NCI-H1417 treated with DMSO at 0.1 percent for 48 hours (cell line): Measurements from ENCODE around the gene PDCD1.
"Not testable (repeated sequence)": the region's sequence is repeated elsewhere in the genome, so short reads cannot be mapped to it uniquely, and the experiment has no call there.

Experiments
- DNase-seq: peaks from one replicate; lab custom pipeline; 2025; lab: John Stamatoyannopoulos, UW

PDCD1 gene

DNA sequence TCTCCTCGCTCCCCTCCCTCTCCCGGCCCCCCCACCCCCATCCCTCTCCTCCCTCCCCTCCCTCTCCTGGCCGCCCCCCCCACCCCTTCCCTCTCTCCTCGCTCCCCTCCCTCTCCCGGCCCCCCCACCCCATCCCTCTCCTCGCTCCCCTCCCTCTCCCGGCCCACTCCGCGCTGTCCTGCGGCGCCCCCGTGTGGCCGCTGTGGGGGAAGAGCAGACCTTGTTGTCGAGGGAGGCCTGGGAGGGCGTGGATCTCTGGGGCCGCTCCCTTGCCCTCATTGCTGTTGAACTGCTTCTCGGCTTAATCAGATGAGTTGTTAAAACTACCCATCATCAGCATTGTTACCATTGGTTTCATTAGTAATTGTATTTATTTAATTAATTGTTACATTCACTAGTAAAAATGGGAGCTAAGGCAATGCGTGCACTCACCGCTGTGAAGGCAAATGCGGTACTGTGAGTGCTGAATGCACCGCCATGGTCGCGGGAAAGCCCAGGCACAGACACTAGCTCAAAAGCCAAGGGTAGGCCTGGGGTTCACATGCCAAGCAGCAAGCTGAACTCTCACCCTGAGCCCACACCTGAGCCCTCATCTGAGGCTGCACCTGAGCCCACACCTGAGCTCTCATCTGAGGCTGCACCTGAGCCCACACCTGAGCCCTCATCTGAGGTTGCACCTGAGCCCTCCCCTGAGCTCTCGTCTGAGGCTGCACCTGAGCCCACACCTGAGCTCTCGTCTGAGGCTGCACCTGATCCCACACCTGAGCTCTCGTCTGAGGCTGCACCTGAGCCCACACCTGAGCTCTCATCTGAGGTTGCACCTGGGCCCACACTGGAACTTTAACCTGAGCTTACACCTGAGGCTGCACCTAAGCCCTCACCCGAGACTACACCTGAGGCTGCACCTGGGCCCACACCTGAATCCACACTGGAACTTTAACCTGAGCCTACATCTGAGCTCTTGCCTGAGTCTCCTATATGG, 19.6 kb upstream of the PDCD1 start:
- peak; percentile 7 for DNase-seq

GRCh38 chr2:241877197-241877685, 18.5 kb upstream of the PDCD1 start:
- no peak for DNase-seq

DNA sequence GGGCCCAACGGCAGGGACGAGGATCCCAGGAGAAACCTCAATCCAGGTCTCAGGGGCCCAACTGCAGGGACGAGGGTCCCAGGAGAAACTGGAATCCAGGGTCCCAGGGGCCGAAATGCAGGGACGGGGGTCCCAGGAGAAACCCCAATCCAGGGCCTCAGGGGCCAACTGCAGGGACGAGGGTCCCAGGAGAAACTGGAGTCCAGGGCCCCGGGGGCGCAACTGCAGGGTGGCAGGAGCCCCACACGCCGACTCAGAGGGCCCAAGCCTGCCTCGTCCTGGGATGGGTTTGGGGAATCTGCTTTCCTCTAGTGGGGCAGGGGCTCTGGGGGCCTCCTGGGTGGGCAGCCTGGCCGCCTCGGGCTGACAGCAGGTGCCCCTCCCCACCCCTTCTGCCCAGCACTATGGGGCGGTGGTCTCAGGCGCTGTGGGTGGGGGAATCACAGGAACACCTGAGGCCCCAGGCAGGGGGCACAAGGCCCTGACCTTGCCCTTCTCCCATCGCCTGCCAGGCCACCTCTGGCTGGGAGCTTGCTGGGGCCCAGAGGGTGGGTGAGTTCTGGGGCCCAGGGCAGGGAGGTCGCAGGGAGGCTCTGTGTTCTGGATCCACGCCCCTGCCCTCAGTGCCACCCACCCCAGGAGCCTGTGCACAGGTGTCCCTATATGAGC, 18.0 kb upstream of the PDCD1 start:
- DNase-seq: no peak

- not testable (repeated sequence) for DNase-seq
Measured at GRCh38 chr2:241875754-241876527, 17.2 kb upstream of the PDCD1 start.

DNA sequence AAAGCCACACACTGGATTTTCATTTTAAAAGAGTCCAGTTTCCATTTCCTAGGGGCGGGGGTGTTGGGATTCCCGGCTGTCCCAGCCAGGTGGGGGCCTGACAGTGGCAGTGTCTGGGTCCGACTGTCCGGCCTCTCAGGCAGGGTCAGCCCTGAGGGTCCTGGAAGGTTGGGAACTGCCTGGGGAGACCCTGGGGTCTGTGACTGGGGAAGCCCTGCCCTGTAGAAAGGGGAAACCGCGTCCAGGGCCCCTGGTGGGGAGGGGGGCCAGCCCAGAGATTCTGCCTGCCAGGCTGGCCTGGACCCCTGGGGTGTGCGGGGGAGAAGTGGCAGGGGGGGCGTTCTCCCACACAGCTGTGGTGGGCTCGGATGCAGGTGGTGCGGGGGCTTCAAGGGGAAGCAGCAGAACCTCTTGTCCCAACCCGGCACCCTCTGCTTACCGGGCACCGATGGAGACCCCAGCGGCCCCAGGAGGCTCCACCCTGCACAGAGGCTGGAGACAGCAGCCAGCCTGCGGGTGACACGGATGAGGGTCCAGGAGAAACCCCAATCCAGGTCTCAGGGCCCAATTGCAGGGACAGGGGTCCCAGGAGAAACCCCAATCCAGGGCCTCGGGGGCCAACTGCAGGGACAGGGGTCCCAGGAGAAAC, 15.7 kb upstream of the PDCD1 start:
- no peak for DNase-seq

DNA sequence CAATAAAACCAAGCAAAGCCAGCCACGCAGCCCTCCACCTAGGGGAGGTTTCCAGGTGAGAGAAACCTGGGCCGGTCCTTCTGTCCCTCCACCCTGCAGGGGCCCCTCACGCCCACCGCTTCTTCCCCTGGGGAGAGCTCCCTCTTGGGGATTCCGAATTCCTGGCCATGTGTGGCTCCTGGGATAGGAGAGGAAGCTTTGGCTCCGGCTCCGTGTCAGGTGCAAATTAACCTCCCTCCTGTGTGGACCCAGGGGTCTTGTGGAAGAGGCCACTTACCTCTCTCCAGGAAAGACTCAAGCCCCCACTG, 15.1 kb upstream of the PDCD1 start:
- DNase-seq: no peak

DNA sequence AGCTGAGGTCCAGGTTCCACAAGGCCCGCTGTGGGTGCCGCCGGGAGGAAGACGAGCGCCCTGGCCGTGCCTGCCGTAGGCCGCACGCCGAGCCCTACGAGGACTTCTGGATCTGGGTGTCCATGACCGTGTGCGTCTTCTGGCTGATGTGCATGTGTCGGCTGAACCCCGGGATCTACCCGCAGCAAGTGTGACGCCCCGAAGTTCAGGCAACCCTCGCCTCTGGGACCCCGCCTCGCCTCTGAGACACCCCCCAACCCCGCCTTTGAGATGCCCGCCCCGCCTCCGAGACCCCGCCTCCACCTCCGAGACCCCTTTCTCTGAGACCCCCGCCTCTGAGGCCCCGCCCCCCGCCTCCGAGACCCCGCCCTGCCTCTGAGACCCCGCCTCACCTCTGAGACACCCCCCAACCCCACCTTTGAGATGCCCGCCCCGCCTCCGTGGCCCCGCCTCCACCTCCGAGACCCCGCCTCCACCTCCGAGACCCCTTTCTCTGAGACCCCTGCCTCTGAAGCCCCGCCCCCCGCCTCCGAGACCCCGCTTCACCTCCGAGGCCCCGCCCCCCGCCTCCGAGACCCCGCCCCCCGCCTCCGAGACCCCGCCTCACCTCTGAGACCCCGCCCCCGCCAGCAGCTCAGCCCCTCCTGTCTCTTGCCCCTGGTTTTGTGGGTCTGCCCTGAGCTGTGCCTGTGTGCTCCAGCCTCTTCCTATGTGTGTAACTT, 14.5 kb upstream of the PDCD1 start:
- DNase-seq: no peak

DNA sequence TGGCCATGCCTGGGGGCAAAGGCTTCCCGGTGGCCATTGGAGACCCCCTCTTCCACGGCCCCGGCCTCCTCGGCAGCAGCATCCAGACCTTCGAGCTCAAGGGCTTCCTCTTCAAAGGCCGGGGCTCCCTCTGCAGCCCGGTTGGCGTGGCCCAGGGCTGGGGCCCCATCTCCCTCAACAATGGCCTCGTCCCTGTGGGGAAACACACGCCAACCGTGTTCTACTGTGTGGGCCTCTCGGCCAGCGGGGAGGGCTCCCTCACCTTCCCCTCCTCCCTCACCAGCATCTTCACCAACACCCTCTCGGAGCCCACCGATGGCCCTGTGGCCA, 13.6 kb upstream of the PDCD1 start:
- DNase-seq: no peak

DNA sequence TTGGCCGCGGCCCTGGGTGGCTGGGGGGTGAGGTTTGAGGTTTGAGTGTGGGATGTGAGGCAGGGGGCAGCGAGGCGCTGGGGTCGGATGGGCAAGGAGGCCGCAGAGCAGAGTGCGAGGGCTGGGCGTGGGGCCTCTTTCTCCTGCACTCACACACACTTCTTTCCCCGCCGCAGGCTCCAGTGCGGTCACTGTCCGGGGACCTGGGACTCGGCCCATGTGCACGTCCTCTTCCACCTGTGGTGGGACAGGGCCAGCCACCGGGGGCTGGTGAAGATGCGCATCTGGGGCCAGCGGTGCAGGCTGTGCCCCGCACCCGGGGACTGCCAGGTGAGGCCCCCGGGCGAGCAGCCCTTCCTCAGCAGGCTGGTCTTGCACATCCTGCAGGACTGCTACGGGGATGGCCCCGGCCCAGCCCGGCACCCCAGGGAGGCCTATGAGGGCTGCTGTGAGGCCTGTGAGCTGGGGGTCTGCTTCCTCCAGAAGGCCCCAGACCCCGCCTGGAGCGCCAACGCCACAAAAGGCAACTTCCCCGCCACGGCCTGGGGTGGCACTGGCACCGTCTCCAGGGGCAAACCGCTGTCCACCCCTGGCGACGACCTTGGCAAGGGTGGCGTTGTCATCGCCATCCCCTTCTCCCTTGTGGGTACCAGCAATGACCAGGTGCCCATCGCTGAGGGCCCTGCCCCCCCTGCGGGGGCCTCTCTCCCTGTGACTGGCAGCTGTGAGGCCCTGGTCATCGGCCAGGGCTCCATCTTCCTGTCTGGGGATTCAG, 13.0 kb upstream of the PDCD1 start:
- DNase-seq: no peak

GRCh38 chr2:241870611-241871537, 12.2 kb upstream of the PDCD1 start:
- DNase-seq: no peak

- no peak for DNase-seq
Measured at GRCh38 chr2:241870081-241870541, 11.4 kb upstream of the PDCD1 start.

DNA sequence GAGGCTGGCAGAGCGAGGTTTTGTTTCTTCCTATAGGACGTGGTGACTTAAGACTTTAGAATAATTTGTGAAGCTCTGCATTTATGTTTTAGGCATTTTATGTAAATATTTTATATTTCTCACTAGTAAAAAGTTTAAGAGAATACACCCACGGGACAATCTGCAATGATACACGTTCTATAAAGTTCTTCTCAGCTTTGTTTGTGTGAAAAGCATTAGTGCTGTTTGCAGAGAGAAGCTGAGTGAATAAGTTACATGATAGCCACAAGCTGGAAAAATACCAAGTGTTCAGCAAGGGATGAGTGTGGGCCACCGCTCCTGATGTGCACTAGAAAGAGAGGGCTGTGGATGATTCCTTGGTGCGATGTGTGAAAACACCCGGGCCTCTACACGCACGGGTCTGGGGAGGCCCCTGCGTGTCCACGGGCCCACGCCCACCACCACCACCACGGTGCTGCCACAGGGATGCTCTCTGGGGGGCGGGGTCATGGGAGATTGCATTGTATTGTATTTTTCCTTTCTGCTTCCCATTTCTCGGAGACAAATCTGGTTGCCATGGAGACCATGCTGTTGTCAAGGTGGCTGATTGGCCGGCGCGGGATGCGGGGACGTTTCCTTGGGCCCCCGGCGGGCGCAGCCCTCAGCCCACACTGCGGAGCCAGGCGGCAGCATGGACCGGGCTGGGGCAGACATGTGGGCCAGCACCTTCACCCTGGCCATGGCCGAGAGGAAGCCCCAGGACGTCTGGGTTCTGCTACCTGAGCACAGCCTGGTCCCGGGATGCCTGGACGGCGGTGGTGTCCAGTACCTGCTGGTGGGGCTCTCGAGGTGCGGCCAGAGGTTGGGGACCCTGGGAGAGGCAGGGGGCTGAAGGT, 10.6 kb upstream of the PDCD1 start, which contains the start of gene RTP5:
Gene RTP5, plus strand, starts transcription at position 643 of the 875 bp plus-strand sequence. Its CDS starts 28 bp downstream, at position 671.
- no peak for DNase-seq

- no peak for DNase-seq
Measured at GRCh38 chr2:241868661-241869081, 10.0 kb upstream of the PDCD1 start.

DNA sequence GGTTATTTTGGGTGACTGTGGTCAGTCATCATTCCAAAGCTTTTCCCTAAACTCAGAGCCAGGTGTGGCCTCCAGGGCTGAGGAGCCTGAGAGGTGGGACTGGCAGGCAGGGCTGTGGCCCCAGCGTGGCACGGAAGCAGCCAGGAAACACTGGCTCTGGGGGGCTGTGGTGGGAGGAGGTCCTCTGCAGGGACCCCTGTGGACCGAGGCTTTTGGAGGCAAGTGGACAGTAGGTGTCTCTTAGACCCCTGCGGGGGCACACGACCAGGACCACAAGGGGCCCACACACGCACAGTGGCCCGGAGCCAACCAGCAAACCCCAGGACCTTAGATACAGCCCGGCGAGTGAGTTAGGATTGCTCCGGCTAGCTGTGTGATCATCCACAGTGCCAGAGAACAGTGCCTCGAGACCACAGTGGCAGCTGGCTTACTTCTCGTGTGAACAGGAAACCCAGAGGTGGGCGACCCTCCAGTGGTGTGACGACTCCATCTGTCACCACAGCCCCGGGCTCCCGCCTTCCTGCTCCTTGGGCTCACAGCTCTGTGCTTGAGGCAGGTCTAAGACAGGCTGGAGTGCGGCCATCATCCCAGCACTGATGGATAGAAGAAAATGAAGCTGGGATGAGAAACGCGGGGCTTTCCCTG, 9.2 kb upstream of the PDCD1 start:
- no peak for DNase-seq

DNA sequence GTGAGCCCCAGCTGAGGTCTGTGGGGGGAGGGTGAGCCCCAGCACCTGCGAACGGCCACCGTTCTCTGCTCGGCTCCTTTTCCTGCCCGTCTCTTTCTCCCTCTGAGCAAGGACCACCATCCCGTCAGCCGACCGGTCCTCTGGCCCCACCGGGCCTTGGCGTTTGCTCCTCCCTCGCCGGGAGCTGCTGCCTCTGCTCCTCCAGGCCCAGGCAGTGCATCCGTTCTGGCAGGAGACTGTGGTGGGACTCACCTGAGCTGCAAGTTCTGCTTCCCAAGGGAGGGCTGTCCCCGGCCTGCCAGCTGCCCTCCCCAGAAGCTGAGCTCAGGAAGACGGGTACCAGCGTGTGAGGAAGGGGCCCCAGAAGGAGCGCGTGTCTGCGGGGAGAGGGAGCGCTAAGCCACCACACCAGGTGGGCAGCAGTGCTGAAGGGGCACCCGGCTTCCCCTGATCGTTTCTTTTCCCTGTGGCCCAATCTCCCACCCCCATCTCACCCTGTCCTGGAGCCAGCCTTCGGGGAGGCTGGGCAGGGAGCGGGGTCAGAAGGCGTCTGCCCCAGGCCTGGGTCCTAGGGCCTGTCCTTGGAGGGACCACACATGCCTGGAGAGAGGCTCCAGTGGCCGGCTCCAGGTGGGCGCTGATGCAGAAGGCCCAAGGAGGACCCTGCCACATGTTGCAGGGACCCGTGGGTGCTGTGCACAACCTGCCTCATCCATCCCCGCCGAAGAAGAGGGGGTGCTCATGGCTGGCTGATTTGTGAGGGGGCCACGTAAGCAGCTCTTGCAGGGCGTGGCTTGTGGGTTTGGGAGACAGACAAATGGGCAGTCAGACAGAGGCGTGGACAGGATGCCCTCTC, 8.3 kb upstream of the PDCD1 start:
- DNase-seq: no peak

GRCh38 chr2:241865957-241866789, 7.5 kb upstream of the PDCD1 start:
- no peak for DNase-seq
